ENCODE data around the gene KLK1.
"Not testable (repeated sequence)": the region's sequence is repeated elsewhere in the genome, so short reads cannot be mapped to it uniquely, and the experiment has no call there.

KLK1 gene

DNA sequence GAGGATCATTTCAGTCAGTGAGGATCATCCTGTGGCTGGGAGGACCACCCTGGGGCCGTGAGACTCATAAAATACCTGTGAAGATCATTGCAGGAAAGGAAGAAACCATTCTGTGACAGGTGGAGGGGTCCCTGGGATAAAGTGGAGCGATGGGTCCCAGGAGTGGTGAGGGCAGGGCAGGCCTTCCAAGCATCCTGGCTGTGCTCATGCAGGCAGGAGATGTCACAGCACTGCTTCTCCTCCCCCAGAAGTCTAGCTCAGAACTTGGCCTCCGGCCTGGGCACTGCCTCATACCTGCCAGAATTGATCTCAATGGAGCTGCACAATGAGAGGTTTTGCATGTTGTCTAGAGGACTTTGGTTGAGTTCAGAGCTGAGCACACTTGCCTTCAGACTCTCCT, 11.1 kb downstream of the KLK1 start:
- no peak for DNase-seq

DNA sequence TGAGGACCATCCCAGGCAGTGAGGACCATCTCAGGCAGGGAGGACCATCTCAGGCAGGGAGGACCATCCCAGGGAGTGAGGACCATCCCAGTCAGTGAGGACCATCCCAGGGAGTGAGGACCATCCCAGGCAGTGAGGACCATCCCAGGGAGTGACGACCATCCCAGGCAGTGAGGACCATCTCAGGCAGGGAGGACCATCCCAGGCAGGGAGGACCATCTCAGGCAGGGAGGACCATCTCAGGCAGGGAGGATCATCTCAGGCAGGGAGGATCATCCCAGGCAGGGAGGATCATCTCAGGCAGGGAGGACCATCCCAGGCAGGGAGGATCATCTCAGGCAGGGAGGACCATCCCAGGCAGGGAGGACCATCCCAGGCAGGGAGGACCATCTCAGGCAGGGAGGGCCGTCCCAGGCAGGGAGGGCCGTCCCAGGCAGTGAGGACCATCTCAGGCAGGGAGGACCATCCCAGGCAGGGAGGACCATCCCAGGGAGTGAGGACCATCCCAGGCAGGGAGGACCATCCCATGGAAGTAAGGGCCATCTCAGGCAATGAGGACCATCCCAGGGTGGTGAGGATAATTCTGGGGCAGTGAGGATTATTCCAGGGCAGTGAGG, 11.9 kb downstream of the KLK1 start:
- not testable (repeated sequence) for DNase-seq

DNA sequence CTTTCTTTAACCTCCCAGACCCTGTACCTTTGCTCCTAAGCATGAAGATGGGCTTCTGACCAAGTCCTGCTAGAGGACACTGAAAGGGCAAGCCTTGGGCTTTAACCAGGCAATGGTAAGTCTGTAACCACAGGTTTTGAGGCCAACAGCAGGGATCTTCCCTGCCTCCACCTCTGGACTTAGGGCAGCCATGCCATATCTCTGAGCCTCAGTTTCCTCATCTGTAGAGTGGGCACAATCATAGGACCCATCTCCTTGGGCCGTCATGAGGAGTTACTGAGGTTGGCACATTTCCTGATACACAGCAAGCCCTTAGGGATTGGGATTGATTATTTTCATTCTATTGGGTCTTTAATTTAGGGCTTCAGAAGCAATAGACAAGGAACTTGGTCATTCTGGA, 14.7 kb downstream of the KLK1 start:
- DNase-seq: no peak

DNA sequence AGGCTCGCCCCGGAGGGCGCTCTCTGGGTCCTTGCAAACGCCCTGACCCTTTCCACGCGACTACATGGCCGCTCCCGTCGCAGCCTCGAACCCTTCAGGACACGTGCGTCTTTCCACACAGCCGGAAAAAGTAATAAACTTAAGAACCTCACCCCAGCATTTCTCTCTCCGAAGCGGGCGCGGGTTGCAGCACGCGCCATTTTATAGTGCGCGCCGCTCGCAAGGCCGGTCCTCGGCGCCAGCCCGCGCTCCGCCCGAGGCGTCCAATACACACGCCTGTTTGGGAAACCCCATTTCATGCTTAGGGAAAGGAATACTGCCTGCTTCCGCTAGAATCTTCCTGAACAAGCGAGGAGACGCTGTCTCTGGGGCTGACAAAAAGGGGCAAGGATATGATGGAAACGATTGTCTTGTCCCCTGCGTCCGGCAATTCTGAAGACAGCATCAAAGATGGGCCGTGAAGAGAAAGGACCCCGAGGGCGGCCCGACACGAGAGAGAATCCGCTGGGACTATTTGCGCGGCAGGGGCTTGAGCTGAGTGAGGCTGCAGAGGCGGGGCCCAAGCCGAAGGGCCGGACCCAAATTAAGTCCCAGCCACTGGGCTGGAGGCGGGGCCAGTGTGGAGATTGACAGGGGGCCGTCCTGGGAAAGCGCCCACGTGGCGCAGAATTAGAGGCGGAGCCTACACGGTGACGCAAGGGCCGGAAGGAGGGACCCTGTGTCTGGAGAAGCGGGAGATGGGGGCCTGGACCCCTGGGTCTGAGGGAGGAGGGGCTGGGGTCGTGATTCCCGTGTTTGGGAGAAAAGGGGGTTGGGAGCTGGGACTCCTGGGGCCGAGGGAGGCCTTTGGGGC, 18.9 kb downstream of the KLK1 start:
- DNase-seq: peak; percentile 99

DNA sequence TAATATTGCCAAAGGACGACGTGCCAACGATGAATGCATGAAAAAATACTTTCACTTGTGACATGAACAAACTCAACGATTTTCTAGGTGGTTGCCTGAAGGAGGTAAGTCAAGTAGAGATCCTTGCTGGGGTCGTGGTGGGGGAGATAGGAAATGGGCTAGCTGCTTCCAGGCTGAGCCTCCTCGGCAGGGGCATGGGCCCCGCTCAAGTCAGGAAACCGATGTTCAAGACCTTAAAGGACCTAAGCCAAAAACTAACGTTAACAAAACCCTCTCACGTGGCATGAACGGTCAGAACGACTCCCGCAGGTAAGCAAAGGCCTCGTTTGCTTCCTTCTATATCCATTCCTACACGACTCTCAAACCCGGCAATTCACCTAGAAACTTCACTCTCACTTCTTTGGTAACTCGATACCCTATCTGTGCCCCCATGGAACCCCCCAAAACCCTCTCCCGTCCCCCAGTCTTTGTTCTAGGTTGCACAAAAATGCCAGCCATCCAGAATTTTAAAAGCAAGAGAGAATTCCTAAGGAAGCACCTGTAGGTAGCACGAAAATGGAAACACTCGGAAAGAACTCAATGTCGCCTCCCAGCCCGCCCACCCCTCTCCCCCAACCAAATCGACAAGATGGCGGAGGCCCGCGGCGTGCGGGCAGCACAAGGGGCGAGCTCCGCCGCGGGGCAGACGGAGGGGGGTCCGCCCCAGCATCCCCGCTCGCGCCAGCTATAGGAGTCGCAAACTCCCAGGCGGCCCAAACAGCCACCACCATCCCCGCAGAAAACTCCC, 19.8 kb downstream of the KLK1 start:
- no peak for DNase-seq

DNA sequence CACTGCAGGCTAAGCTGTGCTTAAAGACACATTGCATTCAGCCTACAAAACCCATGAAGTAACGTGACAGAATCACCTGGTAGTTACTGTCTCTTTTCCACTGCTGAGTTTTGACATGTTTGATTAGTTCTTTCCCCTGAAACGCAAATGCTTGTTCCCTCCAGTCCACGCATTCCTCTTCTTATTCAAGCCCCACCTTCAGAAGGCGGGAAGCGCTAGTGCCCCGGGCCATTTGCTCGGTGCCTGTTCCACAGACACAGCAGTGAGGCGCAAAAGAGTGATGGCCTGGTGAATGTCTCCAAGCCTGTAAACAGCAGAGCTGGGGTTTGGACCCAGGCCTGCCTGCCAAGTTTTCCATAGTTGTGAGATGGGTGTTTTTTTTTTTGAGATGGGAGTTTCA, 22.5 kb downstream of the KLK1 start:
- DNase-seq: no peak

DNA sequence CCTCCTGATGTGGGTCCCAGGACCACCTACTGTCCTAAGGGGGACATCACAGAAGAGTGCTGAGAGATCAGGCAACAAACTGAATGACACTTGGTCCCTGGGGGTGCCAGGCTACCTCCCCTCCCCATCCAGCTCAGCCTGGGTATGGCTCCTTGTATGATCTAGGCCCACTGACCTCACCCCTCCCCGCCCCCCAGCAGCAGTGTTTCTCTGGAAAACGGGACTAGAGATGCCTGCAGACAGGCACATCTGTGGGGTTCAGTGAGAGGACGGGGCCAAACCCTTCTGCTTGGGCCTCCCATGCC, 24.1 kb downstream of the KLK1 start:
- DNase-seq: no peak

DNA sequence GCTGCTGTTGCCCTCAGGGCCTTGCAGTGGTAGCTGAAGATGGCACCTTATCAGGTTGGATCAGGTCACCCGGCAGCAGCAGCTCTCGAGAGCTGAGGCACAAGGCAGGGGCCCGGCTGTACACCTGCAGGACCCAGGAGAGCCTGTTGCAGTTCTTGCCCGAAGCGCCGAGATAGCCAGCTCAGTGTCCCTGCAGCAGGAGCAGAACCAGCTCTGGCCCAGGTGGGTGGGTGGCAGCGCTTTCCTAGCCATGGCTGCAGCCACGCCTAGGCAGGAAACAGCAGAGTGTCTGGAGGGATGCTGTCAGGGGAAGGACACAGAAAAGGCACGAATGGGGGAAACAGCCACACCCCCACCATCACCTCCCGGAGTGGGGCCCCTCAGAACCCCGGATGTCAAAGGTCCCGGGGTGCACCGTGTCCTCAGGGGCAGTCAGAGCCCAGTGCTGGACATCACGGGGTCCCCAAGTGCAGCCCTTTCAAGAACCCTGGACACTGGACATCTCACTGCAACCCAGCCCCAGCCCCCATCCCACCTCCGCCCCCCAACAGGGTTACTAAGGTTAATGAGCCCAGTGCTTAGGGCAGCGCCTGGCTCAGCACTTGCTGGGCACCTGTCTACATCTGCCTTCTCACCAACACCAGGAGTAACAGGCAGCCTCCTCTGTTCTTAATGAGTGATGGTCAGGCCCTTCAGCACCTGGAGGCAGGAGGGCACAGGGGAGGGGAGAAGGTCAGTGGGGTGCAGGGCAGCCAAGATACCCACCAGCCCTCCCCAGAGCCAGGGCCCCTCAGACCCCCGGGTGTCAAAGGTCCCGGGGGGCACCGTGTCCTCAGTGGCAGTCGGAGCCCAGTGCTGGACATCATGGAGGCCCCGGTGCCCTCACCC, 24.7 kb downstream of the KLK1 start:
- DNase-seq: no peak

DNA sequence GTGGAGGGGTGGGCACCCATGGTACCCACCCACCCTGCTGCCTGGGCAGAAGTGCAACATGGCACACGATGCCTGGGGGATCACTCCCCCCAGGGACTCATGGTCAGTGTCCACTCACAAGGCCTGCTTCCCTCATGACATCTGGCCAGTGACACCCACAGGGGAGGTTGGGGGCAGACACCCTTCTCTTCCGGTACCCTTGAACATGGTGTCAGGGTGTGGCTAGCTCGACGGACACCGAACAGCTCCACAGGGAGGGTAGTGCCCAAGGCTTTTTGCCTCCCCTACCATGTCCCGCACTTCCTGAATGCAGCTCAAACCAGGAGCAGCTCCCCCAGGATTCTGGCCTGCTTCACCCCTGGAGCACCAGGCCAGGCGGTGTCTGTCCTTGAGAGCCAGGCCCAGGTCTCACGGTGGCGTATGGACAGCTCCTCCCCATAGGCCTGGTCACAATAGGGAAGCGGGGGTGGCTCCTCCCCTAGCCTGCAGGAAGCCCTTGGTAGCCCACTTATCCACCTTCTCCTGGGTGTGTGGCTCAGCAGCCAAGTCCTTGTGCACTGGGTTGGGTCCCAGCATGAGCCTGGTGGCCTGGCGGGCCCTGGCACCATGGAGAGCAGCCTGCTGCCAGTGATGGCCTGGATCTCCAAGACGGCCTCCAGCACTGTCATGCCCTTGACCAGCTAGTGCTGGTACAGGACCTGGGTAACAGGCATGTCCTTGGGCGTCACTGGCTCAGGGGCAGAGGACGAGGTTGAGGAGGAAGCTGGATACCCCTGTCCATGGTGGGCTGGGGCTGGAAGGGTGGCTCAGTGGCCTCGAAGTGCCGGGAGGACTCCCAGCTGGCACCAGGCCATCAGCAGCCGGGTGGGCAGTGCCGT, 25.6 kb downstream of the KLK1 start:
- DNase-seq: no peak

DNA sequence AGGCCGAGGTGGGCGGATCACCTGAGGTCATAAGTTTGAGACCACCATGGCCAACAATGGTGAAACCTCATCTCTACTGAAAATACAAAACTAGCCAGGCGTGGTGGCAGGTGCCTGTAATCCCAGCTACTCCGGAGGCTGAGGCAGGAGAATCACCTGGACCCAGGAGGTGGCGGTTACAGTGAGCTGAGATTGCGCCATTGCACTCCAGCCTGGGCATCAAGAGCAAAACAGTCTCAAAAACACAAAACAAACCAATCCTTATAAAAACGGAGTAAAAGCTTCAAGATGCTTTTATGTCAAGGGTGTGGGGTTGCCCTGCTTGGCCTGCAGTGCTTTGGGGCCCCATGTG, 26.2 kb downstream of the KLK1 start:
- DNase-seq: no peak

DNA sequence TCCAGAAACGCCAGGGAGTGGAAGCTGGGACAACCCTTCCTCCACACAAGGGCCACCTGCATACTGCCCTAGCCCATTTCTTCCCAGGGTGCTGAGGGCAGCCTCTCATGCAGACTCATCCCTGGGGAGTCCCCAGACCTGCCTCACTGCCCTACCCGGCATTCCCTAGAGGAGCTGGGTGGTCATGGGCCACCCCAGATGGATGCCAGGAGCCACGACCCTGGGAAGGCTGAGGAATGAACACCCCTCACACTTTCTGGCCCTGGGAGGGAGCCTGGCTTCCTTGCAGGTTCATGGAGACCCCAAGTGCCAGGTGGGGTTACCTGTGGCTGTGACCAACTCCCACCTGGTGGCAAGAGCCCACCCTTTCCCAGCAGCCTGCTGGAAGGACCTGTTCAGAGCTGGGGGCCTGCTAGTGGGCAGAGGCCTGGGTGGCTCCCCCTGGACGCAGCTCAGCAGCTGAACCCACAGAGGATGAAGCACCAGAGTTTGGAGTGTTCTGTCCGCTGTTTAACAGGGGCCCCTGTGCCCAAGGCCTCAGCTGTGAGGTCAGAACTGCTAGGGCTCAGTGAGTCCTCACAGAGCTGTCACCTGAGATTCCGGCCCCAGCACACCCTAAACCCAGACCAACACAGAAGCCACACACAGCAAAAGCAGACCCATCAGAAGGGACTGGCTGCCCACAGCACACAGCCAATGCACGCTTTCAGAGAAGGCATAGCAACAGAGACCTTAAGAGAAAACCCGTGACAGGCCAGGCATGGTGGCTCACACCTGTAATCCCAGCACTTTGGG, 26.8 kb downstream of the KLK1 start:
- DNase-seq: no peak

DNA sequence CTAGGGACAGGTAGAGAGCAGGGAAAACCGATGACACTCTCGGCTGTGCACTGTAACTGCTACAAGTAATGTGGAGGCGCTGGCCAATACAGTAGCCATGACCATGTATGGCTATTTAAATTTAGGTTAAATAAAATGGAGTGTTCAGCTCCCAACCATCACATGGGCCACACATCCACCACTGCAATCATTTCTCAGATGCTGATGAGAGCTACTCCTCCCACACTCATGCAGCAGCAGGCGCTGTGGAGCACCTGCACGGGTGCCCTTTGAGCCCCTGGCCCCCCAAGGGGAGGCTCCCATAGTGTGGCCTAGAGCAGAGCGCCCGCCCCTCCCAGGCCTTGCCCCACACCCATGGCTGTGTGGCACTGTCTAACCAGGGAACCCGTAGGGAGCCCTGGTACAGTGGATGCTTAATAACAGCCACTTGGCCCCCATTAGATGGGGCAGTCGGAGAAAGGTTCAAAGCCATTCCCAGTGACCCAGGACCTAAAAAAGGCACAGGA, 27.4 kb downstream of the KLK1 start:
- no peak for DNase-seq

DNA sequence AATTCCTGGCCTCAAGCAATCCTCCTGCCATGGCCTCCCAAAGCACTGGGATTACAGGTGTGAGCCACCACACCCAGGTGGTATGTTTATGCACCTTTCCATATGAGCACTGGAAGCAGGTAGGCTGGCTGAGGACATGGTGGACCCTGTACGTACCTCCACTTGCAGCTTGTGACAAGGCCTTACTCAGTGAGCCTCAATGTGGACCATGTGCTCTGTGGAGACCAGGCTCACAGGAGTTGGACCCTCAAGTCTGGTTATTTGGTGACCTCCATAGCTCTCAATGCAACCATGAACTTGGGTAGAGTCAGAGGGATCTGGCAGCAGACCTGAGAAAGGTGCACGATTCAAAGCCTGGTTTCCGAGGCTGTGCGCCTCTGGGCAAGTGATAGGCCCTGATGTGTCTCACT, 27.9 kb downstream of the KLK1 start:
- no peak for DNase-seq

DNA sequence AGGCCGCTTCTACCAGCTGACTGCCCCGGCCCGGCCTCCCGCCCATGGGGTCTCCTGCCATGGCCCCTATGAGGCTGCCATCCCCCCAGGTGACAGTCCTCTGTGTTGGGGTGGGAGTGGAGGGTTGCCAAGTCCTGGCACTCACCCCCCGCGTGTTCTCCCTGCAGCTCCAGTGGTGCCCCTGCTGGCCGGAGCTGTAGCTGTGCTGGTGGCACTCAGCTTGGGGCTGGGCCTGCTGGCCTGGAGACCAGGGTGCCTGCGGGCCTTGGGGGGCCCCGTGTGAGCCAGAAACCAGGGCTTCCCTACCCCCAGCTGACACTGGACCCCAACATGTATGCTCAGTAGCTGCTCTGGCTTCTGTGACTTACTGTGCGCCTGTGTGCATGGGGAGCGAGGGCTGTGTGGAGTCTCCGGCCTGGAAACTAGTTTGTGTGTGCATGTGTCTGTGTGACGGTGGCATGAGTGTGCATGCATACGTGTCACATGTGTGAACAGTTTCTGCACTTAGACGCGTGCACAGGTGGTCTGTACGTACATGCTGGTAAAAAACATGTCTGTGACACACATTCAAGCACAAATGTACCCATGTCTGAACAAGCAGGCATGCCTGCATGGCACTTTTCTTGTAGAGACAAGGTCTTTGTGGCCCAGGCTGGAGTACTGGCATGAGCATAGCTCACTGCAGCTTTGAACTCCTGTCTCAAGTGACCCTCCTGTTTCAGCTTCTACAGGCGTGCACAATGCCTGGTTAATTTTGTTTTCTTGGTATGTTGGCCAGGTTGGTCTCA, 28.5 kb downstream of the KLK1 start:
- no peak for DNase-seq

DNA sequence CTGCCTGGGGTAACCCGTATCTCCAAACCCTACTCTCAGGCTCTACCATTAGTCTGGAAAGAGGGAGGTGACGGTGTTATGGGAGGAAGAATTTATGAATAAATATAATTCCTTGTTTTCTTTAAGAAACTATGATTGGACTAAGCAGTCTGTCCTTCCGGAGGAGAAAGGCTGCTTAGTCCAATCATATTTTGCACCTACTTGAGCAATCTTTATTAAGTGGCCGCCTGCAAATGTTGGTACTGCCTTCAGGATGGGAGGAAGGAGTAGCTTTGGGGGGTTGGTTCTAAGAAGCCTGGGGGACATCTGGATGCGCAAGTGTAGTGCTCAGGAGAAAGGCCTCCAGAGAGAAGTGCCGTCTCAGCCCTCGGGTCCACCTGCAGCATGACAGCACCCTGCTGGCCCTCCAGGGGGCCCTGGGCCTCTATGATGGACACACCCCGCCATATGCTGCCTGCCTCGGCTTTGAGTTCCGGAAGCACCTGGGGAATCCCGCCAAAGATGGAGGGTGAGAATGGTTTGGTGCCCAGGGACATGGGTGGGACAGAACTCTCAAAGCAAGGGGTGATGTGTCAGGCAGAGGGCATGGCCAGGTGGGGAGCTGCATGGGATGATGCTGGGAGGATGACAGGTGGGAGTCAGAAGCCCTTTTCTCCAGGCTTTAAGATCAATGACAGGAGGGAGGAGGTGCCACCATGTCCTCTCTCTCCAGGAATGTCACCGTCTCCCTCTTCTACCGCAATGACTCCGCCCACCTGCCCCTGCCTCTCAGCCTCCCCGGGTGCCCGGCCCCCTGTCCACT, 29.3 kb downstream of the KLK1 start:
- DNase-seq: no peak

DNA sequence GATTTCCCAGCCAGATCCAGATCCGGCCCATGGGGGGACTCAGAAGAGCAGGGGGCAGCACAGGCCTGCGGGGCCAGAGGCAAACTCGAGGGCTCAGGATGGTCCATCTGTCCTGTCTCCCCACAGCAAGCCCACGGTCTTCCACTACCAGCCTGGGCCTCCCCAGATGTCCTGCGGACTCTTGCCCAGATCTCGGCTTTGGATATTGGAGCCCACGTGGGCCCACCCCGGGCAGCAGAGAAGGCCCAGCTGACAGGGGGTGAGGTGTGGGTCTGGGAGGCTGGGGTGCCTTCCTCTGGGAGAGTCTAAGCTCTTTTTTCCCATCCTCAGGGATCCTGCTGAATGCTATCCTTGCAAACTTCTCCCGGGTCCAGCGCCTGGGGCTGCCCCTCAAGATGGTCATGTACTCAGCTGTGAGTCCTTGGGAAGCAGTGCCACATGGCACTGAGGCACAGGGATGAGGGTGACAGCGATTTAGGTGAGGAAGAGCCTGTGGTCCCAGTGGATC, 30.0 kb downstream of the KLK1 start:
- DNase-seq: no peak

DNA sequence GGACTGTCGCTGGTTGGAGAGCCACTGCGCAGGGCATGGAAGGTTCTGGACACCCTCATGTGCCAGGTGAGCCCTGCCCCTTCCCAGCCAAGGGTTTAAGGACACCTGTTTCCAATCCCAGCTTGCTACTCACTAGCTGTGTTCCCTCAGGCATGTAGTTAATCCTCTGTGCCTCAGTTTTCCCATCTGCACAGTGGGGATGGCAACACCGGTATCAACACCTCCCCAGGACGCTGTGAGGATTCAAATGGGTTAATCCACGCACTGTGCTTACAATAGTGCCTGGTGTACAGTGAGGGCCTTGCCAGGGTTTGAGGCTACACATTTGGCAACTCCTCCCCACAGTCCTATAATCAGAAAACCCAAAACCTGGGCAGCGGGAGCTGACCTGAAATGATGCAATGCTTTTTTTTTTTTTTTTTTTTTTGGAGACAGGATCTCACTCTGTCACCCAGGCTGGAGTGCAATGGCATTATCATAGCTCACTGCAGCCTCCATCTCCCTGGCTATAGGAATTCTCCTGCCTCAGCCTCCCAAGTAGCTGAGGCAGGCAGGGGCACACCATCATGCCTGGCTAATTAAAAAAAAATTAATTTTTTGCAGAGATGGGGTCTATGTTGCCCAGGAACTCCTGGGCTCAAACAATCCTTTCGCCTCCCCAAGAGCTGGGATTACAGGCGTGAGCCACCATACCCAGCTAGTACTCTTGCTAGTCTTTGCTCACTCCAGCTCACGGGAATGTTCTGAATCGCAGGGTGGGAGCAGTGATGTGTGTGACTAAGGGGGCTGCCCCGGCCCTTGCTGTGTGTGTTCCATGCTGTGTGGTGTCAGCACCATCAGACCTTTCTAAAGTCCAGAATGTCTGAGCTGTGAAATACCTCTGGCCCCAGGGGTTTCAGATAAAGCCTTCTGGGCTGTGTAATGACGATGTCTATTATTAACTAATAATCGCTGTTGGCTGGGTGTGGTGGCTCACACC, 31.0 kb downstream of the KLK1 start:
- DNase-seq: no peak

All from right hindlimb (tissue), 1 donor.